HK-2 (cell line): ENCODE measurements around the gene NPIPA3.
"Not testable (repeated sequence)": the region's sequence is repeated elsewhere in the genome, so short reads cannot be mapped to it uniquely, and the experiment has no call there.

ENCODE experiments used
- DNase-seq: peaks from one replicate; pipeline ENCODE4 v3.0.0-alpha.2; 2018; ENCODE audit not compliant: unreplicated experiment

Gene NPIPA3

DNA sequence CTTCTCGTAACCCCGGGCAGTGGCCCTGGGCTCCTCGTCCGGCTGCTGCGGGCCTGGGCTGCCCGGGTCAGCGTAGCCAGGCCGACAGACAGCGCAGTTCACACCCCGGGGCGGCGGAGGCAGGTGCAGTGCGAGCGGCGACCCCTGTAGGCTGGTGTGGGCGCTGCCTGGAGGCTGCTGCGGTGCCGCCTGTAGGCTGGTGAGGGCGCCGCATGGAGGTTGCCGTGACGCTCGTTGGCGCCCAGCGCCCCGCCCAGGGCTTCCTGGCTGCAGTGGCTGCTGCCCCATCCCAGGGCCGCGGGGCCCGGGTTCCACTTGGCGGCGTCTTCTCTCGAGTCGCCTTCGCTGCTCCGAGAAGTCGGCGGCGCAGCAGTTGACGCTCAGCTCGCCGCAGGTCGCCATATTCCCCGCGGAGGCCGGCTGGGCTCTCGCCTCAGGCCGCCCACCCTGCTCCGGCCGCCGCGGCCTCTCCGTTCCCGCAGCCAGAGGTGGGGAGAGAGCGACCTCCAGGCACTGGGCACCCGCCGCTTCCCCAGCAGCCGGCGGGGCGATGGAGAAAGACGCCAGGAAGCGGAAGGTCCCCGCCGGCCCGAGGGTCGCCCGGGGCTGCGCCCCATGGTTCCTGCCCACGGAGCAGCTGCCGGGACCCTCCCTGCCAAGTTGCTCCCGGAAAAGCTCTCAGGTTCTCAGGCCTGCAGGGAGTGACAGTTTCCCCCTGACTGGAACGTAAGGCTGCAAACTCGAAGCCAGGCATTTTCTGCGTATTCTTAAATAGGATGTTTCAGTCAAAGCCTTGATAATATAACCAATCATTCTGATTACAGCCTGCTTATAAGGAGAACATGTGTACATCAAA, at the start of gene NPIPA3:
Gene NPIPA3, plus strand, starts transcription at position 256 of the 856 bp plus-strand sequence. CDS start 5,533 bp downstream, outside the sequence.
- not testable (repeated sequence) for DNase-seq

DNA sequence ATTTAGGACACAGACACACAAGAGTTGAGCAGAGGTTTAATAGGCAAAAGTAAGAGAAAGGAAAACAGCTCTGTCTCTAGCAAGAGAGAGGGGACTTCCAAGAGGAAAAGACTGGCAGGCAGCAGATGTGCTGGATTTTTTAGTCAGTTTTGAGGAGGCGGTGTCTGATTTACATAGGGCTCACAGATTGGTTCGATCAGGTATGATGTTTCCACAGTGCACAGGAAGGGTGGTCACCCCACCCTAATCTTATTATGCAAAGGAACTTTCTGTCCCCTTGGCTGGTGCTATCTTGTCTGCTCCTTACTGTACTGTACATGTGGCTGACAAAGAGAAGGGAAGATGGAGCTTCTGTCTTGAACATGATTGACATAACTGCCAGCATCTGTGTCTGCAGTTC, 45.1 kb upstream of the NPIPA3 start:
- DNase-seq: no peak

DNA sequence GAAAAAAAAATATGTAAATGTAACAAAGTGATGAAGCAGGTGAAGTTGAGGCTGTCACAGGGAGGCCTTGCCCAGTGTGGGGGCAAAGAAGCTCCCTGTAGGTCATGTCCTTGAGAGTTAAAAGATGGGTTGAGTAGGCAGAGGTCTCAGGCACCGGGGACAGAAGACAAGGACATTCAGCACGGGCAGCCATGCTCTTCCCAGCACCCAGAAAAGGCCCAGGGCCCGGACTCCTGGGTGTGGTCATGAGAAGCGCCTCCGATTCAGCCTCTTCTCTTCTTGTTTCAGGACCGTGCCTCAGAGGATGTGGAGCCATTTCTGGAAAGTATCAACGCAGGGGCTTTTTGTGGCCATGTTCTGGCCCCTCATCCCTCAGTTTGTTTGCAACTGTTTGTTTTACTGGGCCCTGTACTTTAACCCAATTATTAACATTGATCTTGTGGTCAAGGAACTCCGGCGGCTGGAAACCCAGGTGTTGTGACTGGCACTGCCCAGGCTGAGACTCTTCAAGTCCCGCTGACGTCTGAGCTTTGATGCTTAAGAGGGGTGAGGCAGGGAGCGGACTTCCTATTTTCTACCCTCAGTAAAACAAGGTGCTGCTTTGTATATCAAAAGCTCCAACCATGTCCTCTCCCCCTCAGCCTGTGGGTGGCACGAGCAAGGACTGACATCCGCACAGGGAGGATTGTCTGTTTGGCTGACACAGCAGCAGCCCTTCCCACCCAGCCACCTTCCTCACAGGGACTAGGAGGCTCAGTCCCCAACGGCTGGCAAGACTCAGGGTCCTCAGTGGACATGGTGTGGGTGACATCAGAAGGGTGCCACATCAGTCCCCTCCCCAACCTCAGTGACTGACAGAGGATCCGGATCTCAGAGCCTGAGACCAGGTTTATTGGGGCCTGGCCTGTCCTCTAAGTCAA, 35.6 kb upstream of the NPIPA3 start:
- DNase-seq: no peak

DNA sequence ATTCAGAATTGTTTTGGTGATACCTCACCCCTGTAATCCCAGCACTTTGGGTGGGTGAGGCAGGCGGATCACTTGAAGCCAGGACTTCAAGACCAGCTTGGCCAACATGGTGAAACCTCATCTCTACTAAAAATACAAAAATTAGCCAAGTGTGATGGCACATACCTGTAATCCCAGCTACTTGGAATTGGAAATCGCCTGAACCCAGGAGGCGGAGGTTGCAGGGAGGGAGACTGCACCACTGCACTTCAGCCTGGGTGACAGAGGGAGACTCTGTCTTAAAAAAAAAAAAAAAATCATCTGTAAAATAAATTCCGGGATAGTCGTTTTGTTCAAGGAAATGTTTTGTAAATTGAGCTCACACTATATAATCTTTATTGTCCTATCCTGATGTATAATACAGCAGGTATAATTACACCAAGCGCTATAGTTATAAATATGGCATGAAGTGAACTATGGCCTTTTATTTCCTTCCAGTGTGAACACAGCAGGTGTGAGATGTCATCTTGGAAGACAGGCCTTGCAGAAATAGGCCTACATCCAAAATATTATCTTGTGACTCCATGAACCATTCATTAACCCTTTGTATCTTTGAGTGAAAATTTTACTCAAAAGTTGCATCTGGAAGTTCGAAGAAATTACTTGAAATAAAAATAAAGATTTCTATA, 34.5 kb upstream of the NPIPA3 start:
- no peak for DNase-seq

DNA sequence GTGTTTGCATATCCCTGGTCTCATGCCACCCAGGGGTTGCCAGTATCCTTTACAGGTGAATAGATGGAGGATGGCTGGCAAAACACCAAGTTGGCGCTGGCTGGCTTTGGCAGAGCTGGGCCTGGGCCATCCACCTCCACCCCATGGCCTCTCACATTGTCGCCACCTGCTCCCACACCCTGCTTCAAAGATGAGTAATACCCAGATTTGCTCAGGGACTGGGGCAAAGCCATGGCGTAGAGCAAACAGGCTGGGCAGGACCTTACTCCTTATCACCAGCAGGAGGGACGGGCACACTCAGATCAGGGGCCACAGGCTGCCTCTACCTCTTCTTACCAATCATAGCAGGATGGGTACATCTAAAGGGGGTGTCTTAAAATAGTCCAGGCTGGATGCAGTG, 33.4 kb upstream of the NPIPA3 start:
- DNase-seq: no peak

DNA sequence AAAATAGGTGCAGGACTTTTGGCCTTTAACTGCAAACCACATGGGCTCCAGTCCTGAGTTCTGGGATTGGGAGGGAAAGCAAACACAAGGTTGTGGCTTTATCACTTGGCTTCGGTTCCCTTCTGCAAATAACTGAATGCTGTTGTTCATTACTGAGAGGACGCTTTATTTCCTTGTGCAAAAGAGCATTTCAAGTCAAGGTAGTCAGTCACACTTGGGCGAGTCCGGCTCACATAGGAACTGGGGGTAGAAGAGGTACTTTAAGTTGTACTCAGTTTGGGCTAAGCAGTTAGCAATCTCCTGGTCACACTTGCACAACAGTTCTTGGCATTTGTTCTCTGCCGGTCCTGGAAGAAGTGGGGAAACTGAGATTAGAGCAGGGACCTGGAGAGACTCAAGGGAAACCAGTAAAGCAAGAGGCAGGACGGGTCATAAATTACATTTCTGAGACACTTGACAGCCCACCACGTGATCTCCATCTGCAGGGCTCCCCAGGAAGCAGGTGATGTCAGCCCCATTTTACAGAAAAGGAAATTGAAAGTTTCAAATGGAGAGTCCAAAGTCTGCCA, 30.7 kb upstream of the NPIPA3 start:
- DNase-seq: no peak

DNA sequence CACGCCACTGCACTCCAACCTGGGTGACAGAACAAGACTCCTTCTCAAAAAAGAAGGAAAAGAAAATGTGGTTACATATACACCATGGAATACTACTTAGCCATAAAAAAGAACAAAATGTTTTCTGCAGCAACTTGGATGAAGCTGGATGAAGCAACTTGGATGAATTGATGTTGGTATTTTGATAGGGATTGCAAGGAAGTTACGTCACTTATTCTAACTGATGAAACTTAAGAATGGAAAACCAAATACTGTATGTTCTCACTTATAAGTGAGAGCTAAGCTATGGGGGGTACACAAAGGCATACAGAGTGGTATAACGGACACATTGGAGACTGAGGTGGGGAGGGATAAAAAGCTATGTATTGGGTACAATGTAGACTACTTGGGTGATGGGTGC, 26.6 kb upstream of the NPIPA3 start:
- no peak for DNase-seq

DNA sequence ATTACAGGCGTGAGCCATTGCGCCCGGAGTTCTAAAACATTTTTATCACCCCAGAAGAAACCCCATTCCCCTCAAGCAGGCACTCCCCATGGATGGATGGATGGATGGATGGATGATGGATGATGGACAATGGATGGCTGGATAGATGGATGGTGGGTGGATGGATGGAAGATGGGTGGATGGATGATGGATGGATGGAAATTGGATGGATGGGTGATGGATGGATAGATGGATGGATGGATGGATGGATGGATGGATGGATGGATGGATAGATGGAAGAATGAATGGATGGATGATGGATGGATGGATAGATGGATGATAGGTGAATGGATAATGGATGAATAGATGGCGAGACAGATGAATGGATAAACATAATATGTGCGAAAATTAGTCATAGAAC, 25.6 kb upstream of the NPIPA3 start:
- no peak for DNase-seq

DNA sequence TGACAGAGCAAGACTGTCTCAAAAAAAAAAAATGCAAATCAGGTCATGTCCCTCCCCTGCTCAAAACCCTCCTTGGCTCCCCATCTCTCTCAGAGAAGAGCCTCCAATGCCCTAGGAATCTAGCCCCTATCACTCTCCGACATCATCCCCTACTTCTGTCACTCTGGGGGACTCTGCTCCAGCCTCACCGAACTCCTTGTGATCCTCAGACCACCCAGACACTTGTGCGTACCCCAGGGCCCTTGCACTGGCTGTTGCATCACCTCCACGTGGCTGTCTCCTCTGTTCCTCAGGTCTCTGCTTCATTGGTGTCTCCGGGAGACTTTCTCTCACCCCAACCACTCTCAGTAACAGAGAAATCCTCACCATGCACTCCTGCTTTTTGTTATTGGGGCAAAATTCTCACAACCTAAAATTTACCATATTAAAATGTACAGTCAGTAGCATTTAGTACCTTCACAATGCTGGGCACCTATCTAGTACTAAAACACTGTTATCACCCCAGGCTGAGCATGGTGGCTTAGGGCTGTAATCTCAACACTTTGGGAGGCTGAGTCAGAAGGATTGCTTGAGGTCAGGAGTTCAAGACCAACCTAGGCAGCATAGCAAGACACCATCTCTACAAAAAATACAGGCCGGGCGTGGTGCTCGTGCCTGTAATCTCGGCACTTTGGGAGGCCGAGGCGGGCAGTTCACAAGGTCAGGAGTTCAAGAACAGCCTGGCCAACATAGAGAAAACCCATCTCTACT, 24.3 kb upstream of the NPIPA3 start:
- DNase-seq: no peak

DNA sequence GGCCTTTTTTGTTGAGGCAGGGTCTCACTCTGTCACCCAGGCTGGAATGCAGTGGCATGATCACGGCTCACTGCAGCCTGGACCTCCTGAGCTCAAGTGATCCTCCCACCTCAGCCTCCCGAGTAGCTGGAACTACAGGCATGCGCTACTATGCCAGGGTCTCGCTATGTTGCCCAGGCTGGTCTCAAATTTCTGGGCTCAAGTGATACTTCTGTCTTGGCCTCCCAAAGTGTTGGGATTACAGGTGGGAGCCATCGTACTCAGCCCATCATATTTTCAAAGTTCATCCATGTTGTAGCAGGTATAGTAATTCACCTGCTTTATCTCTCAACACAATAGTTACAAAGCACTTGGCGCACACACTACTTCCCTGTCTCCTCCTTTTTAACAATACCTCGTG, 22.8 kb upstream of the NPIPA3 start:
- not testable (repeated sequence) for DNase-seq

DNA sequence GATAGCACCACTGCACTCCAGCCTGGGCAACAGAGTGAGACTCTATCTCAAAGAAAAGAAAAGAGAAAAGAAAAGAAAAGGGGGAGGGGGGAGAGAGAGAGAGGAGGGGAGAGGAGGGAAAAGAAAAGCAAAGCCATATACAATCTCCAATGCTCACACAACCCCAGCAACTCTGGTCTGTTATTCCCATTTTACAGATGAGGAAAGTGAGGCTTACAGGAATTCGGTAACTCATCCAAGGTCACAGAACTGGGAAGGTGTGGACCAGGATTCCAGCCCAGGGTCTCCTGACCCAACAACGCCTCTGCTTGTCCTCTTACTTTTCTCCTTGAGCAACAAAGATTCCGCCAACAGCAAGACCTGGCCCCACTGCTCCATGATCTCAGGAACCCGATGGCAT, 22.1 kb upstream of the NPIPA3 start:
- no peak for DNase-seq

DNA sequence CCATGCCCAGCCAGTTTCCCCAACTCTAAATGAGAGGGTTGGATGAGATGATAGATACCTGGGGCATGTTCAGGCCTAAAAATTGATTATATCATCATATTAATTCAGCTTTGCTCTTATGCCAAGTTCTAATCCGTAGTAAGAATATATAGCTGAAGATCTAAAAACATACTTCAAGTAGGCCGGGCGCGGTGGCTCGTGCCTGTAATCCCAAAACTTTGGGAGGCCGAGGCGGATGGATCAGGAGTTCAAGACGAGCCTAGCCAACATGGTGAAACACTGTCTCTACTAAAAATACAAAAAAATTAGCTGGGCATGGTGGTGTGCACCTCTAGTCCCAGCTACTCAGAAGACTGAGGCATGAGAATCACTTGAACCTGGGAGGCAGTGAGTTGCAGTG, 21.1 kb upstream of the NPIPA3 start:
- no peak for DNase-seq

DNA sequence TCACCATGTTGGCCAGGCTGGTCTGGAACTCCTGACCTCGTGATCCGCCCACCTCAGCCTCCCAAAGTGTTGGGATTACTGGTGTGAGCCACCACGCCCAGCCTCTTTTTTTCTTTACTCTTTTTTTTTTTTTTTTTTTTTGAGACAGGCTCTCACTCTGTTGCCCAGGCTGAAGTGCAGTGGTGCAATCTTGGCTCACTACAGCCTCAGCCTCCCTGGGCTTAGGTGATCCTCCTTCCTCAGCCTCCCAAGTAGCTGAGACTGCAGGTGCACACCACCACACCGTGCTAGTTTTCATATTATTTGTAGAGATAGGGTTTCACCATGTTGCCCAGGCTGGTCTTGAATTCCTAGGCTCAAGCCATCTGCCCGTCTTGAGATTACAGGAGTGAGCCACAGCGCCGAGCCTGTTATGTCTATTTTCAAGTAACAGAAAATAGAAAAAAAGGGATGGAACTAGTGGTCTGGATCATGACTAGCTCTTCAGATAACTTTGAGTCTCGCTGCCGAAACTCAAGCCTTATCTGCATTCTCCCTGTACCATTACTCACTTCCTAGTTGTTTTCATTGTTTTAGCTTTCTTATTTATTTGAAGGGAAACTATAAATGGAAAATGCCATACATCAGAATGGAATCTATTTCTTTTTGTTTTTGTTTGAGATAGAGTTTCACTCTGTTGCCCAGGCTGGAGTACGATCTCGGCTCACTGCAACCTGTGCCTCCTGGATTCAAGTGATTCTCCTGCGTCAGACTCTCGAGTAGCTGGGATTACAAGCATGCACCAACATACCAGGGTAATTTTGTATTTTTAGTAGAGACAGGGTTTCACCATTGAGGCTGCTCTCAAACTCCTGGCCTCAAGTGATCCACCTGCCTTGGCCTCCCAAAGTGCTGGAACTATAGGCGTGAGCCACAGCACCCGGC, 17.1 kb upstream of the NPIPA3 start:
- not testable (repeated sequence) for DNase-seq

DNA sequence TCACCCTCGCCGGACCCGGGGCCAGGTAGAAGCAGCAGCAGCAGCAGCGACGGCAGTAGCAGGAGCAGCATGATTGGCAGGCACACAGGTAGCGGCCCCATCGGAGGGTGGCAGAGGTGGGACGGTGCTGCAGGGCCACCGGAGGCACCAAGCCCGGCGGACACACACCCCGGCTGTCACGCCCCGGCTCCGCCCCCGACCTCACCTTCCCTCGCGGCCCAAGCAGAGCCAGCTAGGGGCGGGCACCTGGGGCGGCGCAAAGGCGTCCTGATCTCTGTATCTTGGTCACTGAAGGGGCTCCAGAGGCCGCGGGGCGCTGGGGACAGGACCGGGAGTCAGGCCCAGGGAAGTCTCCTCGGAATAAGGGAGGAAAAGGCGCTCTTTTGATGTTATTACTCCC, 9.1 kb upstream of the NPIPA3 start, which contains the start of gene PLA2G10:
Gene PLA2G10, minus strand, starts transcription at position 180 of the 400 bp plus-strand sequence. Its CDS starts 79 bp downstream, at position 101.
- DNase-seq: not testable (repeated sequence)

DNA sequence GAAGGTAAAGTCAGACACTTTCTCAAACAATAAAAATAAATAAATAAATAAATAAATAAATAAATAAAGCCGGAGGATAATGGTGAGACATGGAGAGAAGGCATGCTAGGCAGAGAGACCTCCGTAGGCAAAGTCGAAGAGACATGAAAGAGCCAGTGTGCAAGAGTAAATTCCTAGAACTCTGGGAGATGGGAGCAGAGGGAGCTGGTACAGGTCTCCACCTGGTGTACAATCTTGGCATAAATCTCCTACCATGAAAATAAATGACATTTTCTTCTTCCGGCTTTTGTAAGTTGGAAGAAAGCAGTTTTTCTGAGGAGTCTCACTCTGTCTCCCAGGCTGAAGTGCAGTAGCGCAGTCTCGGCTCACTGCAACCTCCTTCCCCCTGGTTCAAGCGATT, 1.4 kb upstream of the NPIPA3 start:
- DNase-seq: not testable (repeated sequence)

DNA sequence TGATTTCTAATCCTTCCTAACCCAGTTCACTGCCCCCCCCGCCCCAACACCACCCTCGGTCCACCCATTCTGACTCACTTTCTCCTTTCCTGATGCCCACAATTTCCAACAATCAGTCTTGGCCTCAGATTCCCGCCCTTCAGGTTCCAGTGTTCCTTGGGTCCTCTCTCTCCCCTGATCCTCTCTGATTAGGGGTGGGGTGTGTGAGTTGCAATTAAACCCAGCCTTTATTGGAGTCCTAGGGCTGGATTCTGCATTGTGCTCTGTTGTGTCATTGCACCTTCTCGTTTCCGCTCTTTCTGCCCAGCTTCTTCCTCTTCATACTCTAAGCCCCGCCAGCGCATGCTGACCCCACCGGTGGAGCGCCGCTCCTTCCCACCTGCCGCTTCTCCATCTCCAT, 539 bp upstream of the NPIPA3 start:
- DNase-seq: not testable (repeated sequence)

DNA sequence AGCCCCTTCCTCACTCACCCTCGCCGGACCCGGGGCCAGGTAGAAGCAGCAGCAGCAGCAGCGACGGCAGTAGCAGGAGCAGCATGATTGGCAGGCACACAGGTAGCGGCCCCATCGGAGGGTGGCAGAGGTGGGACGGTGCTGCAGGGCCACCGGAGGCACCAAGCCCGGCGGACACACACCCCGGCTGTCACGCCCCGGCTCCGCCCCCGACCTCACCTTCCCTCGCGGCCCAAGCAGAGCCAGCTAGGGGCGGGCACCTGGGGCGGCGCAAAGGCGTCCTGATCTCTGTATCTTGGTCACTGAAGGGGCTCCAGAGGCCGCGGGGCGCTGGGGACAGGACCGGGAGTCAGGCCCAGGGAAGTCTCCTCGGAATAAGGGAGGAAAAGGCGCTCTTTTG, 30.0 kb downstream of the NPIPA3 start:
- not testable (repeated sequence) for DNase-seq

DNA sequence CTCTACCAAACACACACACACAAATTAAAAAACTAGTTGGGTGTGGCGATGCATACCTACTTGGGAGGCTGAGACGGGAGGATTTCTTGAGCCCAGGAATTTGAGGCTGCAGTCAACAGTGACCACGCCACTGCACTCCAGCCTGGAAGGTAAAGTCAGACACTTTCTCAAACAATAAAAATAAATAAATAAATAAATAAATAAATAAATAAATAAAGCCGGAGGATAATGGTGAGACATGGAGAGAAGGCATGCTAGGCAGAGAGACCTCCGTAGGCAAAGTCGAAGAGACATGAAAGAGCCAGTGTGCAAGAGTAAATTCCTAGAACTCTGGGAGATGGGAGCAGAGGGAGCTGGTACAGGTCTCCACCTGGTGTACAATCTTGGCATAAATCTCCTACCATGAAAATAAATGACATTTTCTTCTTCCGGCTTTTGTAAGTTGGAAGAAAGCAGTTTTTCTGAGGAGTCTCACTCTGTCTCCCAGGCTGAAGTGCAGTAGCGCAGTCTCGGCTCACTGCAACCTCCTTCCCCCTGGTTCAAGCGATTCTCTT, 37.7 kb downstream of the NPIPA3 start:
- not testable (repeated sequence) for DNase-seq

DNA sequence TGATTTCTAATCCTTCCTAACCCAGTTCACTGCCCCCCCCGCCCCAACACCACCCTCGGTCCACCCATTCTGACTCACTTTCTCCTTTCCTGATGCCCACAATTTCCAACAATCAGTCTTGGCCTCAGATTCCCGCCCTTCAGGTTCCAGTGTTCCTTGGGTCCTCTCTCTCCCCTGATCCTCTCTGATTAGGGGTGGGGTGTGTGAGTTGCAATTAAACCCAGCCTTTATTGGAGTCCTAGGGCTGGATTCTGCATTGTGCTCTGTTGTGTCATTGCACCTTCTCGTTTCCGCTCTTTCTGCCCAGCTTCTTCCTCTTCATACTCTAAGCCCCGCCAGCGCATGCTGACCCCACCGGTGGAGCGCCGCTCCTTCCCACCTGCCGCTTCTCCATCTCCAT, 38.6 kb downstream of the NPIPA3 start:
- DNase-seq: not testable (repeated sequence)
